A172 (cell line): ENCODE results near the gene EXOC4. TPM values are rescaled to one million over a fixed set of nuclear protein-coding genes. Genes with fewer than 3 reads are reported as not detected.

ENCODE experiments used
- DNase-seq: peaks from one replicate; pipeline ENCODE4 v3.0.0-alpha.2; 2015; ENCODE audit warnings: low spot score
- total RNA-seq: library from RNA; depleted of rRNA; stranded (reverse); fragments of >200 nt; shearing (Covaris generic); gene quantifications from 2 replicates; pipeline ENCODE4 v1.2.3, GENCODE V29; 2014

EXOC4 gene
- total RNA-seq, 1 experiment from 2014 or later: 37.4 TPM

GRCh38 chr7:133572843-133573242, 320.0 kb downstream of the EXOC4 start:
- DNase-seq: no peak

- DNase-seq: no peak
Measured at GRCh38 chr7:133573554-133574265, 320.8 kb downstream of the EXOC4 start.

- no peak for DNase-seq
Measured at GRCh38 chr7:133575726-133576440, 323.0 kb downstream of the EXOC4 start.

GRCh38 chr7:133576612-133577168, 323.8 kb downstream of the EXOC4 start:
- no peak for DNase-seq

- DNase-seq: peak; percentile 33
Measured at GRCh38 chr7:133582766-133583523, 330.1 kb downstream of the EXOC4 start.

- no peak for DNase-seq
Measured at GRCh38 chr7:133583545-133584171, 330.8 kb downstream of the EXOC4 start.

GRCh38 chr7:133584956-133585668, 332.2 kb downstream of the EXOC4 start:
- DNase-seq: no peak

- DNase-seq: no peak
Measured at GRCh38 chr7:133586253-133586652, 333.4 kb downstream of the EXOC4 start.

GRCh38 chr7:133587903-133588302, 335.0 kb downstream of the EXOC4 start:
- DNase-seq: no peak

GRCh38 chr7:133590795-133591194, 337.9 kb downstream of the EXOC4 start:
- no peak for DNase-seq

- no peak for DNase-seq
Measured at GRCh38 chr7:133591704-133592340, 338.9 kb downstream of the EXOC4 start.

GRCh38 chr7:133593561-133593960, 340.7 kb downstream of the EXOC4 start:
- no peak for DNase-seq

- DNase-seq: no peak
Measured at GRCh38 chr7:133601617-133602016, 348.7 kb downstream of the EXOC4 start.

- DNase-seq: no peak
Measured at GRCh38 chr7:133602291-133602690, 349.4 kb downstream of the EXOC4 start.

GRCh38 chr7:133606991-133607390, 354.1 kb downstream of the EXOC4 start:
- DNase-seq: no peak

GRCh38 chr7:133609806-133610205, 356.9 kb downstream of the EXOC4 start:
- DNase-seq: no peak

- no peak for DNase-seq
Measured at GRCh38 chr7:133611955-133612354, 359.1 kb downstream of the EXOC4 start.

GRCh38 chr7:133613250-133613790, 360.4 kb downstream of the EXOC4 start:
- no peak for DNase-seq

GRCh38 chr7:133614251-133614650, 361.4 kb downstream of the EXOC4 start:
- DNase-seq: no peak

GRCh38 chr7:133618970-133619369, 366.1 kb downstream of the EXOC4 start:
- no peak for DNase-seq
